Sigmoid colon (tissue), 4 donors: ENCODE results near the gene PROSER2.

Experiments
- EP300 ChIP-seq, 4 donors: sonication (generic); formaldehyde crosslinking; IDR thresholded peaks; one replicate each; pipeline ENCODE4 v1.6.1; 2017; ENCODE audit warnings: antibody characterized with exemption in 4 of 4
- POLR2A ChIP-seq, 2 donors: fragments of 450-650 bp; IDR thresholded peaks; one replicate each; pipeline ENCODE4 v1.6.1; 2016; ENCODE audit warnings: antibody characterized with exemption in 2 of 2, mild to moderate bottlenecking in 2 of 2, moderate library complexity in 2 of 2
- POLR2AphosphoS5 ChIP-seq, 4 donors: sonication (generic); formaldehyde crosslinking; IDR thresholded peaks; one replicate each; pipeline ENCODE4 v1.6.1; 2017; ENCODE audit warnings: antibody characterized with exemption in 4 of 4
- TF ChIP-seq, protein P1 (sequence below), 4 experiments: fragments of 450-650 bp in 3 of 4; fragments of 200-600 bp in 1 of 4; IDR thresholded peaks; one replicate each; pipeline ENCODE4 v1.5.1; 2016 to 2019; ENCODE audit warnings: antibody characterized with exemption in 4 of 4, mild to moderate bottlenecking in 3 of 4, moderate library complexity in 2 of 4

DNA sequence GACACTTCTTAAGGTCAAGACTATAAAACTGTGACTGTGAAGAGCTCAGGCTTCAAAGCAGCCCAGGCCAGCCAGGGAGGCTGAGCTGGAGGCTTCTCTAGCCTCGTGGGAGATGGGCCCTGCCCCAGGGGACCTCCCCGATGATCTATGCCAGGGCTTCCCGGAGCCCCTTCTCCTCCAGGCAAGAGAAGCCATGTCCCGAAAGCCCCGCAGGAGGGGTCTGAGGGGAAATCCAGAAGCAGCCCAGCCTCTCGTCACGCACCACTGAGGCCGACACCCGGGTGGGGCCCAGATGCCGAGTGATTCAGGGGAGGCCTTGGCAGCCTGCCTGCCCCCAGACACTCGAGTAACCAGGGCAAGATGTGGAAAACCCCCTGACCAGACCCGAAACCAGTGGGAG, 63.7 kb downstream of the PROSER2 start:
- TF ChIP-seq POLR2AphosphoS5 (IDR thresholded peaks at IDR 0.05) (no peak), POLR2A (IDR thresholded peaks at IDR 0.05) (no peak), EP300 (IDR thresholded peaks at IDR 0.05) (no peak)
- TF ChIP-seq, protein P1, sequence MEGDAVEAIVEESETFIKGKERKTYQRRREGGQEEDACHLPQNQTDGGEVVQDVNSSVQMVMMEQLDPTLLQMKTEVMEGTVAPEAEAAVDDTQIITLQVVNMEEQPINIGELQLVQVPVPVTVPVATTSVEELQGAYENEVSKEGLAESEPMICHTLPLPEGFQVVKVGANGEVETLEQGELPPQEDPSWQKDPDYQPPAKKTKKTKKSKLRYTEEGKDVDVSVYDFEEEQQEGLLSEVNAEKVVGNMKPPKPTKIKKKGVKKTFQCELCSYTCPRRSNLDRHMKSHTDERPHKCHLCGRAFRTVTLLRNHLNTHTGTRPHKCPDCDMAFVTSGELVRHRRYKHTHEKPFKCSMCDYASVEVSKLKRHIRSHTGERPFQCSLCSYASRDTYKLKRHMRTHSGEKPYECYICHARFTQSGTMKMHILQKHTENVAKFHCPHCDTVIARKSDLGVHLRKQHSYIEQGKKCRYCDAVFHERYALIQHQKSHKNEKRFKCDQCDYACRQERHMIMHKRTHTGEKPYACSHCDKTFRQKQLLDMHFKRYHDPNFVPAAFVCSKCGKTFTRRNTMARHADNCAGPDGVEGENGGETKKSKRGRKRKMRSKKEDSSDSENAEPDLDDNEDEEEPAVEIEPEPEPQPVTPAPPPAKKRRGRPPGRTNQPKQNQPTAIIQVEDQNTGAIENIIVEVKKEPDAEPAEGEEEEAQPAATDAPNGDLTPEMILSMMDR (IDR thresholded peaks at IDR 0.05), result no peak
